ENCODE data around the gene USP46. TPM values are rescaled to one million over a fixed set of nuclear protein-coding genes. Genes with fewer than 3 reads are reported as not detected.
A peak's percentile ranks its signal among the peaks of the same experiment; 100 is the strongest.

Gene USP46
- total RNA-seq, 2 donors from 2014 or later = 19.1 to 28.0 TPM

DNA sequence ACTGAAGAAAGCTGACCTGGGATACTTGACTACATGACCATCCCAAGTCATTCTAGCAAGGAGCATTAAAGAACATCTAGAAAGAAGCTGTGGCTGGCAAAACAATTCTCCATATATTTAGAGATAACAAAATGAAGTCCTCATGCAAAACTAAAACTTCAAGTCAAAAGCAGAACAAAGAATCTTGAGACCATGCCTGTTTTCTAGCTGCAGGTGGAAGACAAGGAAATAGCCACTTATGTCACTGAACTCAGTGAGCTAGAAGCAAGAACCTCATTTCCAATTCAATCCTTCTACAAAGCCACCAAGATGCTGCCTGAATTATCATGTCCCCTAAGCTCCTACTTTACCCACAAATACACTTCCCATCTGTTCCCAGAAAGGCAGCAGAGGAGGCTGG, 13.8 kb downstream of the USP46 start:
- Histone ChIP-seq H3K27ac (no peak overlapping the region), H3K4me3 (no peak overlapping the region), H3K4me1 (peaks cover 0 to 40% of the 10 kb centered on the region in 2 donors), H3K27me3 (no peaks in the 10 kb centered on the region), H3K36me3 (no peaks in the 10 kb centered on the region), H3K9me3 (no peaks in the 10 kb centered on the region)
- DNase-seq (ENCODE audit: low spot score) = no peak
- TF ChIP-seq, protein P1, sequence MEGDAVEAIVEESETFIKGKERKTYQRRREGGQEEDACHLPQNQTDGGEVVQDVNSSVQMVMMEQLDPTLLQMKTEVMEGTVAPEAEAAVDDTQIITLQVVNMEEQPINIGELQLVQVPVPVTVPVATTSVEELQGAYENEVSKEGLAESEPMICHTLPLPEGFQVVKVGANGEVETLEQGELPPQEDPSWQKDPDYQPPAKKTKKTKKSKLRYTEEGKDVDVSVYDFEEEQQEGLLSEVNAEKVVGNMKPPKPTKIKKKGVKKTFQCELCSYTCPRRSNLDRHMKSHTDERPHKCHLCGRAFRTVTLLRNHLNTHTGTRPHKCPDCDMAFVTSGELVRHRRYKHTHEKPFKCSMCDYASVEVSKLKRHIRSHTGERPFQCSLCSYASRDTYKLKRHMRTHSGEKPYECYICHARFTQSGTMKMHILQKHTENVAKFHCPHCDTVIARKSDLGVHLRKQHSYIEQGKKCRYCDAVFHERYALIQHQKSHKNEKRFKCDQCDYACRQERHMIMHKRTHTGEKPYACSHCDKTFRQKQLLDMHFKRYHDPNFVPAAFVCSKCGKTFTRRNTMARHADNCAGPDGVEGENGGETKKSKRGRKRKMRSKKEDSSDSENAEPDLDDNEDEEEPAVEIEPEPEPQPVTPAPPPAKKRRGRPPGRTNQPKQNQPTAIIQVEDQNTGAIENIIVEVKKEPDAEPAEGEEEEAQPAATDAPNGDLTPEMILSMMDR (IDR thresholded peaks at IDR 0.05) = no peak

- peak; percentile 87 for DNase-seq (ENCODE audit: low spot score)
- Histone ChIP-seq H3K27me3 (no peaks in the 10 kb centered on the region), H3K4me1 (peaks cover 0 to 46% of the 10 kb centered on the region in 2 donors), H3K36me3 (no peaks in the 10 kb centered on the region), H3K27ac (peak overlapping the region; percentile 17 to 62), H3K9me3 (no peaks in the 10 kb centered on the region), H3K4me3 (no peak overlapping the region)
- TF ChIP-seq, protein P1 (IDR thresholded peaks at IDR 0.05) = no peak
These were observed 15.3 kb downstream of the USP46 start for GRCh38 chr4:52643785-52644244.

DNA sequence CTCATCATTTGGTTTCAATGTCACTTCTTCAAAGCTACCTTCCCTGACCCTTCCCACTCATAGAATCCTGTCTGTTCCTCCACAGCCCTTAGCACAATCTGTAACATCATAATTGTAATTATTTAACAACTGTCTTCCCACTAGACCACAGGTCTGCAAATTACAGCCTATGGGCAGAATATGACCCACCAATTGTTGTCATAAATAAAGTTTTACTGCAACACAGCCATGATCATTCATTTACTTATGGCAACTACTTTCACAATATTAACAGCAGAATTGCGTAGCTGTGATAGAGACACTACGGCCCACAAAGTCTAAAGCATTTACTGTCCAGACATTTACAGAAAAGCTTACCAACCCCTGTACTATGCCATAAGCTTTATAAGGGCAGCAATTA, 15.9 kb downstream of the USP46 start:
- Histone ChIP-seq H3K9me3 (no peaks in the 10 kb centered on the region), H3K4me3 (no peak overlapping the region), H3K27ac (peak overlapping the region; percentile 17 to 62), H3K27me3 (no peaks in the 10 kb centered on the region), H3K36me3 (no peaks in the 10 kb centered on the region), H3K4me1 (peaks cover 0 to 46% of the 10 kb centered on the region in 2 donors)
- TF ChIP-seq, protein P1 (IDR thresholded peaks at IDR 0.05) = no peak
- no peak for DNase-seq (ENCODE audit: low spot score)

- H3K27ac ChIP-seq = peak overlapping the region in 1 of 2 donors; percentile 20
- H3K9me3 ChIP-seq = no peaks in the 10 kb centered on the region
- no peak for DNase-seq (ENCODE audit: low spot score)
- TF ChIP-seq, protein P1 (IDR thresholded peaks at IDR 0.05) = no peak
- H3K4me1 ChIP-seq = peaks cover 0 to 46% of the 10 kb centered on the region in 2 donors
- H3K4me3 ChIP-seq = no peak overlapping the region
- H3K36me3 ChIP-seq = no peaks in the 10 kb centered on the region
- H3K27me3 ChIP-seq = no peaks in the 10 kb centered on the region
These were observed 17.1 kb downstream of the USP46 start for GRCh38 chr4:52641854-52642563.

- Histone ChIP-seq H3K27ac (peak overlapping the region in 1 of 2 donors; percentile 60), H3K4me1 (peaks cover 0 to 46% of the 10 kb centered on the region in 2 donors), H3K27me3 (no peaks in the 10 kb centered on the region), H3K9me3 (no peaks in the 10 kb centered on the region), H3K36me3 (no peaks in the 10 kb centered on the region), H3K4me3 (no peak overlapping the region)
- TF ChIP-seq, protein P1 (IDR thresholded peaks at IDR 0.05) = no peak
- no peak for DNase-seq (ENCODE audit: low spot score)
These were observed 18.1 kb downstream of the USP46 start for GRCh38 chr4:52640808-52641565.
